ENCODE data around the gene MAST4.

- no peak for TF ChIP-seq CTCF (conservative IDR thresholded peaks at IDR 0.05; ENCODE audit: low read depth, low read length)
- TF ChIP-seq RAD21 (IDR thresholded peaks at IDR 0.05; ENCODE audit: low read length) = no peak
- no peak for TF ChIP-seq MAFK (IDR thresholded peaks at IDR 0.05; ENCODE audit: low read depth, low read length)
Observed at GRCh38 chr5:66666778-66667177, 70.6 kb downstream of the MAST4 start.

Data from IMR-90 (cell line).